GM18502 (cell line): ENCODE results near the gene RIMKLB.
"Not testable (repeated sequence)": the region's sequence is repeated elsewhere in the genome, so short reads cannot be mapped to it uniquely, and the experiment has no call there.

ENCODE experiments used
- ATAC-seq: cut with Tn5 transposase; IDR thresholded peaks from one replicate; pipeline ENCODE4 v1.9.1; 2021; ENCODE audit warnings: mild to moderate bottlenecking; ENCODE audit not compliant: unreplicated experiment, poor library complexity

The RIMKLB gene

GRCh38 chr12:8770499-8770898 is 72.7 kb downstream of the RIMKLB start:
- ATAC-seq, result no peak

DNA sequence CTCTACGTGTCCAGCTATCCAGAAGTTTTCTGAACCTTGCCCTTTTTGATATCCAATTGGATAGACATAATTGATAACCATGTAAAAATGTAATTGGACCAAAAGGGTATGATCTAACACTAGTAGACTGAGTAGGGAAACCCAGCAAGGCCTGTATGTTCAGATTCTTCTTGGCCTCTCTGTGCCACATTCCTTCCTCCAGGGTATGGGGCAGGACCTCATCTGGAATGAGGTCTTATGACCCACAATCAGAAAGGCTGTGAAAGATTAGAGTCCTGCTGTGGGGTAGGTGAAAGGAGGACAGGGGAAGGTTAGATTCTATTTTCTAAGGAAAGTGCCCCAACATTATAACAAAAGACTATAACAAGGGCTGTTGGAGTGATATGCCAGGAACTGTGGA is 73.3 kb downstream of the RIMKLB start:
- ATAC-seq, result no peak

- no peak for ATAC-seq
Measured at GRCh38 chr12:8773461-8773860, 75.7 kb downstream of the RIMKLB start.

- no peak for ATAC-seq
Measured at GRCh38 chr12:8779281-8779680, 81.5 kb downstream of the RIMKLB start.

DNA sequence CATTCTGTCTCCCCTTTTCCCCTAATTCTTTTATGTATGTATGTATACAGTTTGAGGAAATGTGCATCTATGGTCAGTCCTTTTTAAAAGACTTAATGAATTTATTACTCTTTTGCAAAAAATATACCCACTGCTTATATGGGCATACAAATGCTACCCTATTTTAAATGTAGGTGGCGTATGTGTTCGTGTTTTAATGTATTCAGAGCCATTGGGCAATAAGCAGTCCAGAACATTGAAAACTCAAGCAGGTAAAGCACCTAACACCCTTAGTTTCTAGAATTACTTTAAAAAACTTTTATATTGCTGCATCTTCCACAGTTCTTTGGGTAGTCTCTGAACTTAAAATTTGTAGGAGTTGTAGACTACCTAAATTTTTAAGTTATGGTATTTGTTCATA is 82.1 kb downstream of the RIMKLB start:
- no peak for ATAC-seq

DNA sequence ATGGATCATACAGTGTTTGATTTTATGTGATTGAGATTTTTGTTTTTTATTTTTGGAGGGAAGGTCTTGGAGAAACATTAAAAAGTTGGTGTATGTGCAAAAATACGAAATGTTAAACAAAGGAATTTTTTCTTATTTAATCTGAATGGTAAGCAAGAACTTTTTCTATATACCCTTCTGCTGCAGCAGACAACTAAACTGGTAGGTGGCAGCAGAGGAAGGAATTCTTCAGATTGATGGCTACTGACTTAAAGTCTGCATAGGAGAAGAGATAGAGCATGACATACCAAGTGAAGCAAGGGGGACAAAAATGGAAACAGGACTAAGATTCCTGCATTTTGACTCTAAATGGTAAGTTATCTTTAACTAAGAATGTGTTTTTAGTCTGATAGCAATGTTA is 82.6 kb downstream of the RIMKLB start:
- no peak for ATAC-seq

DNA sequence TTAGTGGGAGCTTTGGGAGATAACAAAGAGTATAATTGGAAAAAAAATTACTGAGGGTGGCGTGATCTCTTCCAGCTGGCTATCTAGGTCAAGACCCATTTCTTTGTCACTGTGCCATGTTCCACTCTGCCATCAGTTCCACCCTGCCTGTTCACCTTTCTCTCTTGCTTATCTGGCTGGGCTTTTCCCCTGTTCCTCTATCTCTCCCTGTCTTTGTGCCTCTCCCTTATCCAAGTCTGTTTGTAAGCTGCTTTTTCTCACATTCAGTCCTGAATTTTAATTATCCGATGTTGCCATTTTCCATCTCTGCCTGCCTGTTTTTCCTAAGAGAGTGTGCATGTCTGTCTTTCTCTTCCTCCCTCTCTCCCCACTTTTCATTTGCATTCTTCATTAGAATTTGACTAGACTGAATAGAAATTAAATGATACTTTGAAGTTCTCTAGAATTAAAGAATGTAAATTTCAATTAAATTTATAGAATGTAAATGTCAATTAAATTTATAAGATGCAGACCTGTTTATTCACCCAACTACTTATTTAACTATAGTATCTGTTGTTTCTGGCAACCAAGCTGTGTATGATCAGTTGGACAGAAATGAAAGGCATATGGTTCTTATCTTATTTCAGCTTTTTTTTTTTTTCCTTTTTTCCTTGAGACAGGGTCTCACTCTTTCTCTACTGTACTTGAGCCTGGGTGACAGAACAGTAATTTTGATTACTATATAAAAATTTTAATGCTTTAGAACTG is 83.8 kb downstream of the RIMKLB start:
- ATAC-seq, result no peak

GRCh38 chr12:8784290-8784888 is 86.6 kb downstream of the RIMKLB start:
- ATAC-seq, result no peak

- no peak for ATAC-seq
Measured at GRCh38 chr12:8785499-8785898, 87.7 kb downstream of the RIMKLB start.

DNA sequence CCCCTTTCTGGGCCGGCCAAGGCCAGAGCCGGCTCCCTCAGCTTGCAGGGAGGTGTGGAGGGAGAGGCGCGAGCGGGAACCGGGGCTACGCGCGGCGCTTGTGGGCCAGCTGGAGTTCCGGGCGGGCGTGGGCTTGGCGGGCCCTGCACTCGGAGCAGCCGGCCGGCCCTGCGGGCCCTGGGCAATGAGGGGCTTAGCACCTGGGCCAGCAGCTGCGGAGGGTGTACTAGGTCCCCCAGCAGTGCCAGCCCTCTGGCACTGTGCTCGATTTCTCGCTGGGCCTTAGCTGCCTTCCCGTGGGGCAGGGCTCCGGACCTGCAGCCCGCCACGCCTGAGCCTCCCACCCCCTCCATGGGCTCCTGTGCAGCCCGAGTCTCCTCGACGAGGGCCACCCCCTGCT is 89.4 kb downstream of the RIMKLB start:
- ATAC-seq, result not testable (repeated sequence)

- not testable (repeated sequence) for ATAC-seq
Measured at GRCh38 chr12:8788706-8789105, 90.9 kb downstream of the RIMKLB start.

- ATAC-seq, result not testable (repeated sequence)
Measured at GRCh38 chr12:8789341-8790013, 91.7 kb downstream of the RIMKLB start.

- ATAC-seq, result not testable (repeated sequence)
Measured at GRCh38 chr12:8793226-8793625, 95.4 kb downstream of the RIMKLB start.

DNA sequence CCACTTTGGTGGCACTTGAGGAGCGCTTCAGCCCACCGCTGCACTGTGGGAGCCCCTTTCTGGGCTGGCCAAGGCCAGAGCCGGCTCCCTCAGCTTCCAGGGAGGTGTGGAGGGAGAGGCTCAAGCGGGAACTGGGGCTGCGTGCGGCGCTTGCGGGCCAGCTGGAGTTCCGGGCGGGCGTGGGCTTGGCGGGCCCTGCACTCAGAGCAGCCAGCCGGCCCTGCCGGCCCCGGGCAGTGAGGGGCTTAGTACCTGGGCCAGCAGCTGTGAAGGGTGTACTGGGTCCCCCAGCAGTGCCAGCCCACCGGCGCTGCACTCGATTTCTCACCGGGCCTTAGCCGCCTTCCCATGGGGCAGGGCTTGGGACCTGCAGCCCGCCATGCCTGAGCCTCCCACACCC is 96.8 kb downstream of the RIMKLB start:
- not testable (repeated sequence) for ATAC-seq

DNA sequence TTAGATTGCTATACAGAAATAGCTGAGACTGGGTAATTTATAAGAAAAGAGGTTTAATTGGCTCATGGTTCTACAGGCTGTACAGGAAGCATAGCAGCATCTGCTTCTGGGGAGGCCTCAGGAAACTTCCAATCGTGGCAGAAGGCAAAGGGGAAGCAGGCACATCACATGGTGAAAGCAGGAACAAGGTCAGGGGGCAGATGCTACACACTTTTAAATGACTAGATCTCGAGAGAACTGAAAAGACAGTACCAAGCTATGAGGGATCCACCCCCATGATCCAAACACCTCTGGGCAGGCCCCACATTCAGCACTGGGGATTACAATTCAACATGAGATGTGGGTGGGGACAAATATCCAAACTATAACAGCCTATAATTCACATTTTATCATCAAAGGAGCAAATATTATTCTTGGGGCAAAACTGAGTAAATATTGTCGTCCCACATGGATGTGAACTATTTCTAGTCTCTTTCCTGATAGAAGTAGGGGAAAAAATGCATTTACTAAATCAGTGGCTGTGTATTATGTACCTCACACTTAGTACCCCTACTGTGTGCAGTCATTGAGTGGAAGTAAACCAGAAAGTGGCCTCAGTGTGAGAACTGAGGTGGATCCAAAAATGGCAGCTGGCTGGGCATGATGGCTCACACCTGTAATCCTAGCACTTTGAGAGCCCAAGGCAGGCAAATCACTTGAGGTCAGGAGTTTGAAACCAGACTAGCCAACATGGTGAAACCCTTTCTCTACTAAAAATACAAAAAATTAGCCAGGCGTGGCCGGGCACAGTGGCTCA is 99.2 kb downstream of the RIMKLB start:
- no peak for ATAC-seq

DNA sequence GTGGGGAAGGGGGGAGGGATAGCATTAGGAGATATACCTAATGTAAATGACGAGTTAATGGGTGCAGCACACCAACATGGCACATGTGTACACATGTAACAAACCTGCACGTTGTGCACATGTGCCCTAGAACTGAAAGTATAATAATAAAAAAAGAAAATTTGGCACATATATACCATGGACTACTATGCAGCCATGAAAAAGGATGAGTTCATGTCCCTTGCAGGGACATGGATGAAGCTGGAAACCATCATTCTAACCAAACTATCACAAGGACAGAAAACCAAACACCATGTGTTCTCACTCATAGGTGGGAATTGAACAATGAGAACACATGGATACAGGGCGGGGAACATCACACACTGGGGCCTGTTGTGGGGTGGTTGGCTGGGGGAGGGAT is 103.4 kb downstream of the RIMKLB start:
- not testable (repeated sequence) for ATAC-seq

GRCh38 chr12:8804833-8805232 is 107.0 kb downstream of the RIMKLB start:
- ATAC-seq, result not testable (repeated sequence)

- not testable (repeated sequence) for ATAC-seq
Measured at GRCh38 chr12:8805487-8805886, 107.7 kb downstream of the RIMKLB start.

DNA sequence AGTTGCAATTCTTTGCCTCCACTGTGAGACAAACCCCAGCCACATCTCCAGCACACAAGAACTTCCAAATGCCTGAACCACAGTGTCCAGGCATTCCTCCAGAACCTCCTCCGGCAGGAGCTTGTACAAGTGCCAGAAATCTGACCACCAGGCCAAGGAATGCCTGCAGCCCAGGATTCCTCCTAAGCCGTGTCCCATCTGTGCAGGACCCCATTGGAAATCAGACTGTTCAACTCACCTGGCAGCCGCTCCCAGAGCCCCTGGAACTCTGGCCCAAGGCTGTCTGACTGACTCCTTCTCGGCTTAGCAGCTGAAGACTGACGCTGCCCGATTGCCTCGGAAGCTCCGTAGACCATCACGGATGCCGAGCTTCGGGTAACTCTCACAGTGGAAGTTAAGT is 109.3 kb downstream of the RIMKLB start:
- not testable (repeated sequence) for ATAC-seq

DNA sequence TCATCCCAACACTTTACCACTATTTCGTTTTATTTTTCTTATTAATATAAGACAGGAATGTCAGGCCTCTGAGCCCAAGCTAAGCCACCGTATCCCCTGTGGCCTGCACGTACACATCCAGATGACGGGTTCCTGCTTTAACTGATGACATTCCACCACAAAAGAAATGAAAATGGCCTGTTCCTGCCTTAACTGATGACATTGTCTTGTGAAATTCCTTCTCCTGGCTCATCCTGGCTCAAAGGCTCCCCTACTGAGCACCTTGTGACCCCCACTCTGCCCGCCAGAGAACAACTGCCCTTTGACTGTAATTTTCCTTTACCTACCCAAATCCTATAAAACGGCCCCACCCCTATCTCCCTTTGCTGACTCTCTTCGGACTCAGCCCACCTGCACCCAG is 112.3 kb downstream of the RIMKLB start:
- not testable (repeated sequence) for ATAC-seq
